ENCODE data around the gene RGP1. TPM values are rescaled to one million over a fixed set of nuclear protein-coding genes. Genes with fewer than 3 reads are reported as not detected.
A peak's percentile ranks its signal among the peaks of the same experiment; 100 is the strongest.

The RGP1 gene
- polyA plus RNA-seq, 1 donor from 2014 or later = 7.2 TPM

- no peaks in the 10 kb centered on the region for H3K27me3 Mint-ChIP-seq
- H3K4me3 Mint-ChIP-seq = peak overlapping the region in 1 of 4 donors; percentile 92
- H3K9me3 Mint-ChIP-seq = no peaks in the 10 kb centered on the region
- no peak overlapping the region for H3K27ac Mint-ChIP-seq
- H3K4me1 Mint-ChIP-seq = peaks cover 27 to 37% (median 32%) of the 10 kb centered on the region in 3 donors
- H3K36me3 Mint-ChIP-seq = no peaks in the 10 kb centered on the region
These were observed 19.2 kb upstream of the RGP1 start for GRCh38 chr9:35729700-35730485.

- Mint-ChIP-seq H3K4me1 (peaks cover 28 to 37% (median 30%) of the 10 kb centered on the region in 3 donors), H3K4me3 (peak overlapping the region in 1 of 4 donors; percentile 92), H3K27ac (peak overlapping the region in 1 of 3 donors; percentile 47), H3K9me3 (no peaks in the 10 kb centered on the region), H3K36me3 (peaks cover 2% of the 10 kb centered on the region), H3K27me3 (no peaks in the 10 kb centered on the region)
These were observed 18.6 kb upstream of the RGP1 start for GRCh38 chr9:35730486-35730854.

- H3K4me1 Mint-ChIP-seq = peaks cover 27 to 33% (median 30%) of the 10 kb centered on the region in 3 donors
- no peaks in the 10 kb centered on the region for H3K27me3 Mint-ChIP-seq
- peak overlapping the region in 1 of 3 donors; percentile 93 for H3K27ac Mint-ChIP-seq
- H3K9me3 Mint-ChIP-seq = no peaks in the 10 kb centered on the region
- H3K4me3 Mint-ChIP-seq = peak overlapping the region in 1 of 4 donors; percentile 92
- H3K36me3 Mint-ChIP-seq = peaks cover 3% of the 10 kb centered on the region
These were observed 17.5 kb upstream of the RGP1 start for GRCh38 chr9:35731415-35732184.

- H3K36me3 Mint-ChIP-seq = peaks cover 3% of the 10 kb centered on the region
- peak within 1 kb of the TSS in 1 of 4 donors; percentile 92 for H3K4me3 Mint-ChIP-seq
- peak within 1 kb of the TSS in 1 of 3 donors; percentile 93 for H3K27ac Mint-ChIP-seq
- H3K27me3 Mint-ChIP-seq = no peaks in the 10 kb centered on the region
- H3K4me1 Mint-ChIP-seq = peaks cover 20 to 26% (median 24%) of the 10 kb centered on the region in 3 donors
- H3K9me3 Mint-ChIP-seq = no peaks in the 10 kb centered on the region
These were observed 16.8 kb upstream of the RGP1 start, which contains the start of the genes CREB3 and TLN1 for GRCh38 chr9:35732185-35732799. Gene CREB3, plus strand, starts transcription at chr9:35732666. Its CDS starts 107 bp downstream, at chr9:35732773. Gene TLN1, minus strand, starts transcription at chr9:35732195. Its CDS starts 6,501 bp downstream, at chr9:35725694.

- Mint-ChIP-seq H3K4me3 (peak overlapping the region in 1 of 4 donors; percentile 92), H3K27ac (peak overlapping the region in 1 of 3 donors; percentile 93), H3K27me3 (no peaks in the 10 kb centered on the region), H3K9me3 (no peaks in the 10 kb centered on the region), H3K4me1 (peaks cover 20 to 26% (median 24%) of the 10 kb centered on the region in 3 donors), H3K36me3 (peaks cover 3% of the 10 kb centered on the region)
These were observed 16.1 kb upstream of the RGP1 start for GRCh38 chr9:35732800-35733541.

GRCh38 chr9:35734096-35734495 is 15.0 kb upstream of the RGP1 start:
- H3K27ac Mint-ChIP-seq = no peak overlapping the region
- no peaks in the 10 kb centered on the region for H3K27me3 Mint-ChIP-seq
- H3K9me3 Mint-ChIP-seq = no peaks in the 10 kb centered on the region
- H3K4me1 Mint-ChIP-seq = peaks cover 20 to 26% (median 24%) of the 10 kb centered on the region in 3 donors
- peak overlapping the region in 1 of 4 donors; percentile 68 for H3K4me3 Mint-ChIP-seq
- peaks cover 3% of the 10 kb centered on the region for H3K36me3 Mint-ChIP-seq

GRCh38 chr9:35736201-35736633 is 12.9 kb upstream of the RGP1 start:
- H3K9me3 Mint-ChIP-seq = no peaks in the 10 kb centered on the region
- peaks cover 6% of the 10 kb centered on the region for H3K36me3 Mint-ChIP-seq
- no peaks in the 10 kb centered on the region for H3K27me3 Mint-ChIP-seq
- peak overlapping the region in 2 of 4 donors; percentile 12 to 50 for H3K4me3 Mint-ChIP-seq
- H3K27ac Mint-ChIP-seq = peak overlapping the region in 1 of 3 donors; percentile 14
- H3K4me1 Mint-ChIP-seq = peaks cover 14 to 18% (median 16%) of the 10 kb centered on the region in 3 donors

- H3K36me3 Mint-ChIP-seq = peaks cover 6% of the 10 kb centered on the region
- H3K27ac Mint-ChIP-seq = no peak overlapping the region
- H3K4me3 Mint-ChIP-seq = no peak overlapping the region
- H3K9me3 Mint-ChIP-seq = no peaks in the 10 kb centered on the region
- H3K27me3 Mint-ChIP-seq = no peaks in the 10 kb centered on the region
- H3K4me1 Mint-ChIP-seq = peaks cover 10 to 18% (median 11%) of the 10 kb centered on the region in 3 donors
These were observed 11.9 kb upstream of the RGP1 start for GRCh38 chr9:35737143-35737542.

GRCh38 chr9:35738186-35738585 is 10.9 kb upstream of the RGP1 start:
- Mint-ChIP-seq H3K9me3 (no peaks in the 10 kb centered on the region), H3K27me3 (no peaks in the 10 kb centered on the region), H3K27ac (peak overlapping the region in 1 of 3 donors; percentile 63), H3K36me3 (peaks cover 6% of the 10 kb centered on the region), H3K4me1 (peaks cover 4 to 13% (median 9%) of the 10 kb centered on the region in 3 donors), H3K4me3 (peak overlapping the region in 1 of 4 donors; percentile 51)

- Mint-ChIP-seq H3K27me3 (no peaks in the 10 kb centered on the region), H3K9me3 (no peaks in the 10 kb centered on the region), H3K4me3 (no peak overlapping the region), H3K36me3 (peaks cover 9% of the 10 kb centered on the region), H3K27ac (no peak overlapping the region), H3K4me1 (peaks cover 6 to 12% (median 11%) of the 10 kb centered on the region in 3 donors)
These were observed 10.2 kb upstream of the RGP1 start for GRCh38 chr9:35738924-35739323.

GRCh38 chr9:35740243-35740642 is 8.8 kb upstream of the RGP1 start:
- no peak overlapping the region for H3K27ac Mint-ChIP-seq
- H3K4me1 Mint-ChIP-seq = peaks cover 6 to 14% (median 10%) of the 10 kb centered on the region in 3 donors
- H3K36me3 Mint-ChIP-seq = peaks cover 9% of the 10 kb centered on the region
- no peaks in the 10 kb centered on the region for H3K27me3 Mint-ChIP-seq
- H3K9me3 Mint-ChIP-seq = no peaks in the 10 kb centered on the region
- H3K4me3 Mint-ChIP-seq = no peak overlapping the region

- no peaks in the 10 kb centered on the region for H3K9me3 Mint-ChIP-seq
- peaks cover 17 to 25% (median 19%) of the 10 kb centered on the region in 3 donors for H3K4me1 Mint-ChIP-seq
- H3K27ac Mint-ChIP-seq = peak overlapping the region in 1 of 3 donors; percentile 43
- peaks cover 6% of the 10 kb centered on the region for H3K36me3 Mint-ChIP-seq
- no peaks in the 10 kb centered on the region for H3K27me3 Mint-ChIP-seq
- H3K4me3 Mint-ChIP-seq = no peak overlapping the region
These were observed 7.3 kb upstream of the RGP1 start for GRCh38 chr9:35741740-35742139.

GRCh38 chr9:35743452-35743851 is 5.6 kb upstream of the RGP1 start:
- no peaks in the 10 kb centered on the region for H3K9me3 Mint-ChIP-seq
- H3K27ac Mint-ChIP-seq = no peak overlapping the region
- peaks cover 33 to 40% (median 36%) of the 10 kb centered on the region in 3 donors for H3K4me1 Mint-ChIP-seq
- H3K36me3 Mint-ChIP-seq = peaks cover 6% of the 10 kb centered on the region
- peak overlapping the region in 1 of 4 donors; percentile 37 for H3K4me3 Mint-ChIP-seq
- H3K27me3 Mint-ChIP-seq = no peaks in the 10 kb centered on the region

GRCh38 chr9:35743880-35744518 is 5.1 kb upstream of the RGP1 start:
- H3K27ac Mint-ChIP-seq = no peak overlapping the region
- peaks cover 33 to 40% (median 39%) of the 10 kb centered on the region in 3 donors for H3K4me1 Mint-ChIP-seq
- peak overlapping the region in 1 of 4 donors; percentile 37 for H3K4me3 Mint-ChIP-seq
- peaks cover 6% of the 10 kb centered on the region for H3K36me3 Mint-ChIP-seq
- no peaks in the 10 kb centered on the region for H3K9me3 Mint-ChIP-seq
- no peaks in the 10 kb centered on the region for H3K27me3 Mint-ChIP-seq

Data from IgD-negative memory B cell (primary cell).